H9 (cell line): ENCODE results near the gene VWF. TPM values are rescaled to one million over a fixed set of nuclear protein-coding genes. Genes with fewer than 3 reads are reported as not detected.
A peak's percentile ranks its signal among the peaks of the same experiment; 100 is the strongest.

ENCODE experiments used
- DNase-seq: peaks from one replicate; pipeline ENCODE4 v3.0.0-alpha.2; 2017
- H2AFZ ChIP-seq: one replicate; pipeline ENCODE4 v1.6.1; 2013; ENCODE audit warnings: mild to moderate bottlenecking, low read length, control low read depth, moderate library complexity
- H2AK5ac ChIP-seq: 2 replicates; pipeline ENCODE4 v1.6.1; 2013; ENCODE audit warnings: low read length, control low read depth, mixed read lengths; ENCODE audit not compliant: insufficient read length
- H2BK120ac ChIP-seq: one replicate; pipeline ENCODE4 v1.6.1; 2013; ENCODE audit warnings: low read depth, mild to moderate bottlenecking, low read length, control low read depth, inconsistent platforms; ENCODE audit not compliant: poor library complexity, severe bottlenecking
- H2BK12ac ChIP-seq: 2 replicates; pipeline ENCODE4 v1.6.1; 2013; ENCODE audit warnings: low read length, control low read depth, mixed read lengths, low read depth; ENCODE audit not compliant: insufficient read length
- H2BK15ac ChIP-seq: 2 replicates; pipeline ENCODE4 v1.6.1; 2013; ENCODE audit warnings: low read depth, low read length, control low read depth
- H2BK20ac ChIP-seq: one replicate; pipeline ENCODE4 v1.6.1; 2013; ENCODE audit warnings: low read depth, mild to moderate bottlenecking, low read length, control low read depth, inconsistent platforms; ENCODE audit not compliant: poor library complexity, severe bottlenecking
- H2BK5ac ChIP-seq: 2 replicates; pipeline ENCODE4 v1.6.1; 2013; ENCODE audit warnings: low read length, control low read depth, mixed read lengths; ENCODE audit not compliant: insufficient read length
- H3K14ac ChIP-seq: 2 replicates; pipeline ENCODE4 v1.6.1; 2013; ENCODE audit warnings: low read length, control low read depth; ENCODE audit not compliant: insufficient read depth
- H3K18ac ChIP-seq: 2 replicates; pipeline ENCODE4 v1.6.1; 2013; ENCODE audit warnings: low read depth, mild to moderate bottlenecking, mixed read lengths, low read length, control low read depth; ENCODE audit not compliant: insufficient read length
- H3K23ac ChIP-seq: 2 replicates; pipeline ENCODE4 v1.6.1; 2013; ENCODE audit warnings: low read length, control low read depth, mixed read lengths, low read depth; ENCODE audit not compliant: insufficient read length
- H3K23me2 ChIP-seq: 2 replicates; pipeline ENCODE4 v1.6.1; 2013; ENCODE audit warnings: low read depth, mild to moderate bottlenecking, mixed read lengths, low read length, control low read depth; ENCODE audit not compliant: insufficient read length, poor library complexity, severe bottlenecking
- H3K27ac ChIP-seq: 2 replicates; pipeline ENCODE4 v1.5.1; 2013; ENCODE audit warnings: low read length, control low read depth, mixed read lengths, low read depth; ENCODE audit not compliant: insufficient read length
- H3K27me3 ChIP-seq: 2 replicates; pipeline ENCODE4 v1.6.1; 2013; ENCODE audit warnings: low read length, control low read depth, inconsistent platforms; ENCODE audit not compliant: insufficient read depth
- H3K4ac ChIP-seq: 2 replicates; pipeline ENCODE4 v1.6.1; 2013; ENCODE audit warnings: low read depth, mild to moderate bottlenecking, control low read depth, inconsistent platforms, low read length, moderate library complexity
- H3K4me1 ChIP-seq: 2 replicates; pipeline ENCODE4 v1.6.1; 2013; ENCODE audit warnings: low read length, control low read depth, inconsistent platforms; ENCODE audit not compliant: insufficient read depth
- H3K4me2 ChIP-seq: 2 replicates; pipeline ENCODE4 v1.6.1; 2013; ENCODE audit warnings: low read length, control low read depth, mixed read lengths; ENCODE audit not compliant: insufficient read length, insufficient read depth
- H3K56ac ChIP-seq: 2 replicates; pipeline ENCODE4 v1.6.1; 2013; ENCODE audit warnings: low read depth, mild to moderate bottlenecking, mixed read lengths, low read length, control low read depth; ENCODE audit not compliant: insufficient read length
- H3K79me1 ChIP-seq: 2 replicates; pipeline ENCODE4 v1.6.1; 2013; ENCODE audit warnings: low read depth, mild to moderate bottlenecking, moderate library complexity, low read length, control low read depth, inconsistent platforms; ENCODE audit not compliant: insufficient read depth, poor library complexity, severe bottlenecking
- H3K79me2 ChIP-seq: 2 replicates; pipeline ENCODE4 v1.6.1; 2013; ENCODE audit warnings: low read length, control low read depth, inconsistent platforms; ENCODE audit not compliant: insufficient read depth
- H3K9ac ChIP-seq: 2 replicates; pipeline ENCODE4 v1.6.1; 2013; ENCODE audit warnings: low read length, control low read depth, mixed read lengths; ENCODE audit not compliant: insufficient read length; ENCODE audit errors: extremely low read depth
- H3K9me3 ChIP-seq: one replicate; pipeline ENCODE4 v1.6.1; 2013; ENCODE audit warnings: low read depth, low read length, inconsistent platforms; ENCODE audit not compliant: control insufficient read depth
- H3T11ph ChIP-seq: one replicate; pipeline ENCODE4 v1.6.1; 2013; ENCODE audit warnings: mild to moderate bottlenecking, low read length, control low read depth, inconsistent platforms
- H4K20me1 ChIP-seq: one replicate; pipeline ENCODE4 v1.6.1; 2013; ENCODE audit not compliant: control insufficient read depth, insufficient read length, insufficient read depth
- H4K5ac ChIP-seq: 2 replicates; pipeline ENCODE4 v1.6.1; 2013; ENCODE audit warnings: low read depth, mild to moderate bottlenecking, mixed read lengths, low read length, control low read depth; ENCODE audit not compliant: insufficient read length
- H4K8ac ChIP-seq: replicated peaks from 2 replicates; pipeline ENCODE4 v1.6.1; 2013; ENCODE audit warnings: low read length, control low read depth, mixed read lengths, low read depth; ENCODE audit not compliant: insufficient read length
- H4K91ac ChIP-seq: 2 replicates; pipeline ENCODE4 v1.6.1; 2013; ENCODE audit warnings: low read depth, mild to moderate bottlenecking, moderate library complexity, mixed read lengths, low read length, control low read depth; ENCODE audit not compliant: insufficient read length
- H3K27ac Mint-ChIP-seq, 3 experiments: 2 replicates in 2 of 3; 3 replicates in 1 of 3; pipeline ENCODE4 v1.8.0; 2020 to 2021; ENCODE audit warnings: mixed read lengths in 3 of 3, mild to moderate bottlenecking in 1 of 3, moderate library complexity in 1 of 3
- H3K27me3 Mint-ChIP-seq: 2 replicates; pipeline ENCODE4 v1.8.0; 2021; ENCODE audit warnings: low read depth, mild to moderate bottlenecking, moderate library complexity, mixed read lengths
- H3K36me3 Mint-ChIP-seq, 3 experiments: 2 replicates in 2 of 3; 3 replicates in 1 of 3; pipeline ENCODE4 v1.8.0; 2020 to 2021; ENCODE audit warnings: low read depth in 3 of 3, mixed read lengths in 3 of 3; ENCODE audit not compliant: insufficient read depth in 1 of 3
- H3K4me1 Mint-ChIP-seq, 2 experiments: 2 replicates each; pipeline ENCODE4 v1.8.0; 2020; ENCODE audit warnings: mixed read lengths in 2 of 2
- H3K4me3 Mint-ChIP-seq, 2 experiments: 2 replicates in 1 of 2; 3 replicates in 1 of 2; pipeline ENCODE4 v1.8.0; 2020 to 2021; ENCODE audit warnings: mild to moderate bottlenecking in 2 of 2, mixed read lengths in 2 of 2, moderate library complexity in 1 of 2
- H3K9me3 Mint-ChIP-seq, 2 experiments: 2 replicates in 1 of 2; 3 replicates in 1 of 2; pipeline ENCODE4 v1.8.0; 2020; ENCODE audit warnings: mild to moderate bottlenecking in 2 of 2, mixed read lengths in 2 of 2, moderate library complexity in 1 of 2
- WGBS: extraction: QIAGEN DNeasy Blood & Tissue Kit; methylation state at CpG from one replicate; pipeline ENCODE4 v1.1.7; 2013; ENCODE audit warnings: missing lambda C conversion rate, low lambda C conversion rate, mixed read lengths; ENCODE audit not compliant: insufficient read length; ENCODE audit errors: extremely low coverage; 5-methylcytosine and 5-hydroxymethylcytosine counted together
- total RNA-seq: library from RNA; stranded (reverse); gene quantifications from 2 replicates; pipeline ENCODE4 v1.2.1, GENCODE V29; 2021
- TF ChIP-seq, protein P1 (sequence below): fragments of 200-600 bp; sonication (generic); conservative IDR thresholded peaks from 3 replicates; pipeline ENCODE4 v1.8.0; 2021; ENCODE audit warnings: antibody characterized with exemption, mild to moderate bottlenecking

VWF gene
- total RNA-seq, 1 experiment from 2014 or later = 0.17 TPM

DNA sequence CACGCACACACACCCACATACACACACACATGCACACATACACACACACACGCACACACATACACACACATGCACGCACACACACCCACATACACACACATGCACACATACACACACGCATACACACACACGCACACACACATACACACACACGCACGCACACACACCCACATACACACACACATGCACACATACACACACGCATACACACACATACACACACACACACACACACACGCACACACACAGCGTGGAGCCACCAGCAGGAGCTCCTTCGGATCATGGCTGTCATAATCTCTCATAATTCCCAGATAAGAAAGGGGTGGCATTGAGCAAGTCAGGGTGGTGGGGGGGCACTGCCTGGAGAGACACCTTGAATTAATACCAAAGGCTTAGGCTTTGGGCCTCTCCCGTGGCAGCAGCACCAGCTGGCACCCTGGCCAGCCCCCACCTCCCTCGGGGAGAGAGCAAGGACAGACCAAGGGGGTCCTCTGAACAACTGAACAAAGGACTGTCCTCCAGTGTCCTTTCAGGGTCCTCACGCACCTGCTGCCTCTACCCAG lies 201.3 kb downstream of the VWF start:
- Histone ChIP-seq H2BK120ac (no peak overlapping the region), H3K18ac (no peak overlapping the region), H4K91ac (no peak overlapping the region), H3K79me1 (no peaks in the 10 kb centered on the region), H2AK5ac (no peak overlapping the region), H3K4ac (no peak overlapping the region), H3K4me1 (no peaks in the 10 kb centered on the region), H4K20me1 (no peaks in the 10 kb centered on the region), H3K9ac (no peak overlapping the region), H3K4me2 (no peak overlapping the region), H3K27me3 (no peaks in the 10 kb centered on the region), H4K5ac (no peak overlapping the region), H3K9me3 (no peaks in the 10 kb centered on the region), H2BK5ac (no peak overlapping the region), H2BK12ac (no peak overlapping the region), H3K79me2 (no peaks in the 10 kb centered on the region), H3K23me2 (no peaks in the 10 kb centered on the region), H3K14ac (no peak overlapping the region; the same call in 1 of the 2 replicates), H2AFZ (no peak overlapping the region), H4K8ac (peak overlapping the region; percentile 51), H3K56ac (no peak overlapping the region), H3T11ph (no peak overlapping the region), H3K27ac (no peak overlapping the region), H2BK15ac (no peak overlapping the region), H2BK20ac (no peak overlapping the region), H3K23ac (no peak overlapping the region)
- DNase-seq = no peak
- Mint-ChIP-seq H3K27me3 (peaks cover 2% of the 10 kb centered on the region; the same call in 1 of the 2 replicates), H3K4me1 (peaks cover 13 to 16% of the 10 kb centered on the region in 2 experiments), H3K36me3 (peaks cover 0 to 3% (median 0%) of the 10 kb centered on the region in 3 experiments; a peak in 2 of 7 replicates), H3K4me3 (no peak overlapping the region), H3K9me3 (no peaks in the 10 kb centered on the region; a peak in 1 of 5 replicates), H3K27ac (peak overlapping the region in 1 of 3 experiments; percentile 21; a peak in 1 of 7 replicates)
- TF ChIP-seq, protein P1, sequence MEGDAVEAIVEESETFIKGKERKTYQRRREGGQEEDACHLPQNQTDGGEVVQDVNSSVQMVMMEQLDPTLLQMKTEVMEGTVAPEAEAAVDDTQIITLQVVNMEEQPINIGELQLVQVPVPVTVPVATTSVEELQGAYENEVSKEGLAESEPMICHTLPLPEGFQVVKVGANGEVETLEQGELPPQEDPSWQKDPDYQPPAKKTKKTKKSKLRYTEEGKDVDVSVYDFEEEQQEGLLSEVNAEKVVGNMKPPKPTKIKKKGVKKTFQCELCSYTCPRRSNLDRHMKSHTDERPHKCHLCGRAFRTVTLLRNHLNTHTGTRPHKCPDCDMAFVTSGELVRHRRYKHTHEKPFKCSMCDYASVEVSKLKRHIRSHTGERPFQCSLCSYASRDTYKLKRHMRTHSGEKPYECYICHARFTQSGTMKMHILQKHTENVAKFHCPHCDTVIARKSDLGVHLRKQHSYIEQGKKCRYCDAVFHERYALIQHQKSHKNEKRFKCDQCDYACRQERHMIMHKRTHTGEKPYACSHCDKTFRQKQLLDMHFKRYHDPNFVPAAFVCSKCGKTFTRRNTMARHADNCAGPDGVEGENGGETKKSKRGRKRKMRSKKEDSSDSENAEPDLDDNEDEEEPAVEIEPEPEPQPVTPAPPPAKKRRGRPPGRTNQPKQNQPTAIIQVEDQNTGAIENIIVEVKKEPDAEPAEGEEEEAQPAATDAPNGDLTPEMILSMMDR = no peak
- WGBS = no CpG with 5 or more reads among the region's 14 CpGs
